MM.1S (cell line): Measurements from ENCODE around the gene DACT3.

Experiments used
- DNase-seq: peaks from one replicate; pipeline ENCODE4 v3.0.0-alpha.2; 2015
- H2AFZ ChIP-seq: fragments of 300-600 bp; sonication (generic); 2 replicates; pipeline ENCODE4 v1.6.0; 2016; ENCODE audit warnings: antibody characterized with exemption, low read length
- H3F3A ChIP-seq: fragments of 300-600 bp; sonication (generic); 2 replicates; pipeline ENCODE4 v1.6.1; 2016; ENCODE audit warnings: mild to moderate bottlenecking, antibody characterized with exemption, low read length, moderate library complexity, mixed read lengths; ENCODE audit not compliant: insufficient read depth
- H3K27ac ChIP-seq: fragments of 300-600 bp; sonication (generic); 2 replicates; pipeline ENCODE4 v1.5.1; 2016; ENCODE audit warnings: mild to moderate bottlenecking, low read length
- H3K27me3 ChIP-seq: fragments of 300-600 bp; sonication (generic); replicated peaks from 2 replicates; pipeline ENCODE4 v1.6.0; 2016; ENCODE audit warnings: low read length; ENCODE audit not compliant: insufficient read depth
- H3K36me3 ChIP-seq: fragments of 300-600 bp; sonication (generic); replicated peaks from 2 replicates; pipeline ENCODE4 v1.6.1; 2016; ENCODE audit warnings: mild to moderate bottlenecking, low read length, mixed read lengths; ENCODE audit not compliant: insufficient read depth
- H3K4me1 ChIP-seq: fragments of 300-600 bp; sonication (generic); 2 replicates; pipeline ENCODE4 v1.6.1; 2016; ENCODE audit warnings: low read length, mixed read lengths
- H3K4me2 ChIP-seq: fragments of 300-600 bp; sonication (generic); 2 replicates; pipeline ENCODE4 v1.6.0; 2016; ENCODE audit warnings: low read depth, low read length
- H3K4me3 ChIP-seq: fragments of 300-600 bp; sonication (generic); 2 replicates; pipeline ENCODE4 v1.5.1; 2016; ENCODE audit warnings: low read length, mixed read lengths
- H3K79me2 ChIP-seq: fragments of 300-600 bp; sonication (generic); 2 replicates; pipeline ENCODE4 v1.6.1; 2016; ENCODE audit warnings: mixed run types, low read length, mixed read lengths
- H3K9ac ChIP-seq: fragments of 300-600 bp; sonication (generic); 2 replicates; pipeline ENCODE4 v1.6.1; 2016; ENCODE audit warnings: low read length, mixed read lengths
- H3K9me2 ChIP-seq: fragments of 300-600 bp; sonication (generic); replicated peaks from 2 replicates; pipeline ENCODE4 v1.6.1; 2016; ENCODE audit warnings: mild to moderate bottlenecking, low read length, mixed read lengths; ENCODE audit not compliant: insufficient read depth
- H3K9me3 ChIP-seq: fragments of 300-600 bp; sonication (generic); replicated peaks from 2 replicates; pipeline ENCODE4 v1.6.1; 2016; ENCODE audit warnings: mild to moderate bottlenecking, low read length, mixed read lengths; ENCODE audit not compliant: insufficient read depth
- H4K20me1 ChIP-seq: fragments of 300-600 bp; sonication (generic); 2 replicates; pipeline ENCODE4 v1.6.1; 2016; ENCODE audit warnings: mild to moderate bottlenecking, low read length, moderate library complexity, mixed read lengths; ENCODE audit not compliant: insufficient read depth
- EZH2 ChIP-seq: fragments of 300-600 bp; sonication (generic); optimal IDR thresholded peaks from 2 replicates; pipeline ENCODE3; 2017; ENCODE audit warnings: low read depth, mild to moderate bottlenecking, antibody characterized with exemption, low read length, mixed read lengths
- EZH2phosphoT487 ChIP-seq: fragments of 300-600 bp; sonication (generic); IDR thresholded peaks from 2 replicates; pipeline ENCODE4 v1.6.1; 2018; ENCODE audit warnings: antibody characterized with exemption, low read length
- TF ChIP-seq, protein P1 (sequence below): fragments of 300-600 bp; sonication (generic); IDR thresholded peaks from 2 replicates; pipeline ENCODE4 v1.5.1; 2016; ENCODE audit warnings: antibody characterized with exemption, low read length, mixed read lengths

Gene DACT3

DNA sequence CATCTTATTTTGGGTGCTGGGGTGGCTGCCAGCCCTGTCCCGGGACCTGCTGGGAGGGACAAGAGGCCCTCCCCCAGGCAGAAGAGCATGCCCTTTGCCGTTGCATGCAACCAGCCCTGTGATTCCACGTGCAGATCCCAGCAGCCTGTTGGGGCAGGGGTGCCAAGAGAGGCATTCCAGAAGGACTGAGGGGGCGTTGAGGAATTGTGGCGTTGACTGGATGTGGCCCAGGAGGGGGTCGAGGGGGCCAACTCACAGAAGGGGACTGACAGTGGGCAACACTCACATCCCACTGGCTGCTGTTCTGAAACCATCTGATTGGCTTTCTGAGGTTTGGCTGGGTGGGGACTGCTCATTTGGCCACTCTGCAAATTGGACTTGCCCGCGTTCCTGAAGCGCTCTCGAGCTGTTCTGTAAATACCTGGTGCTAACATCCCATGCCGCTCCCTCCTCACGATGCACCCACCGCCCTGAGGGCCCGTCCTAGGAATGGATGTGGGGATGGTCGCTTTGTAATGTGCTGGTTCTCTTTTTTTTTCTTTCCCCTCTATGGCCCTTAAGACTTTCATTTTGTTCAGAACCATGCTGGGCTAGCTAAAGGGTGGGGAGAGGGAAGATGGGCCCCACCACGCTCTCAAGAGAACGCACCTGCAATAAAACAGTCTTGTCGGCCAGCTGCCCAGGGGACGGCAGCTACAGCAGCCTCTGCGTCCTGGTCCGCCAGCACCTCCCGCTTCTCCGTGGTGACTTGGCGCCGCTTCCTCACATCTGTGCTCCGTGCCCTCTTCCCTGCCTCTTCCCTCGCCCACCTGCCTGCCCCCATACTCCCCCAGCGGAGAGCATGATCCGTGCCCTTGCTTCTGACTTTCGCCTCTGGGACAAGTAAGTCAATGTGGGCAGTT, 51.2 kb downstream of the DACT3 start:
- no peak overlapping the region for H3K27ac ChIP-seq
- no peak overlapping the region for H3K4me2 ChIP-seq
- H2AFZ ChIP-seq = no peak overlapping the region
- H3K36me3 ChIP-seq = peaks cover 11% of the 10 kb centered on the region; the same call in 1 of the 2 replicates
- peaks cover 33% of the 10 kb centered on the region for H3K27me3 ChIP-seq
- no peak overlapping the region for H3K9ac ChIP-seq
- H3K79me2 ChIP-seq = peaks cover 15% of the 10 kb centered on the region
- no peaks in the 10 kb centered on the region for H3K9me2 ChIP-seq
- H3F3A ChIP-seq = peaks cover 23% of the 10 kb centered on the region
- no peak for DNase-seq
- peaks cover 44% of the 10 kb centered on the region for H4K20me1 ChIP-seq
- no peaks in the 10 kb centered on the region for H3K9me3 ChIP-seq
- TF ChIP-seq, protein P1, sequence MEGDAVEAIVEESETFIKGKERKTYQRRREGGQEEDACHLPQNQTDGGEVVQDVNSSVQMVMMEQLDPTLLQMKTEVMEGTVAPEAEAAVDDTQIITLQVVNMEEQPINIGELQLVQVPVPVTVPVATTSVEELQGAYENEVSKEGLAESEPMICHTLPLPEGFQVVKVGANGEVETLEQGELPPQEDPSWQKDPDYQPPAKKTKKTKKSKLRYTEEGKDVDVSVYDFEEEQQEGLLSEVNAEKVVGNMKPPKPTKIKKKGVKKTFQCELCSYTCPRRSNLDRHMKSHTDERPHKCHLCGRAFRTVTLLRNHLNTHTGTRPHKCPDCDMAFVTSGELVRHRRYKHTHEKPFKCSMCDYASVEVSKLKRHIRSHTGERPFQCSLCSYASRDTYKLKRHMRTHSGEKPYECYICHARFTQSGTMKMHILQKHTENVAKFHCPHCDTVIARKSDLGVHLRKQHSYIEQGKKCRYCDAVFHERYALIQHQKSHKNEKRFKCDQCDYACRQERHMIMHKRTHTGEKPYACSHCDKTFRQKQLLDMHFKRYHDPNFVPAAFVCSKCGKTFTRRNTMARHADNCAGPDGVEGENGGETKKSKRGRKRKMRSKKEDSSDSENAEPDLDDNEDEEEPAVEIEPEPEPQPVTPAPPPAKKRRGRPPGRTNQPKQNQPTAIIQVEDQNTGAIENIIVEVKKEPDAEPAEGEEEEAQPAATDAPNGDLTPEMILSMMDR = no peak
- TF ChIP-seq EZH2phosphoT487 (no peak), EZH2 (no peak)
- peaks cover 18% of the 10 kb centered on the region for H3K4me1 ChIP-seq
- no peak overlapping the region for H3K4me3 ChIP-seq

DNA sequence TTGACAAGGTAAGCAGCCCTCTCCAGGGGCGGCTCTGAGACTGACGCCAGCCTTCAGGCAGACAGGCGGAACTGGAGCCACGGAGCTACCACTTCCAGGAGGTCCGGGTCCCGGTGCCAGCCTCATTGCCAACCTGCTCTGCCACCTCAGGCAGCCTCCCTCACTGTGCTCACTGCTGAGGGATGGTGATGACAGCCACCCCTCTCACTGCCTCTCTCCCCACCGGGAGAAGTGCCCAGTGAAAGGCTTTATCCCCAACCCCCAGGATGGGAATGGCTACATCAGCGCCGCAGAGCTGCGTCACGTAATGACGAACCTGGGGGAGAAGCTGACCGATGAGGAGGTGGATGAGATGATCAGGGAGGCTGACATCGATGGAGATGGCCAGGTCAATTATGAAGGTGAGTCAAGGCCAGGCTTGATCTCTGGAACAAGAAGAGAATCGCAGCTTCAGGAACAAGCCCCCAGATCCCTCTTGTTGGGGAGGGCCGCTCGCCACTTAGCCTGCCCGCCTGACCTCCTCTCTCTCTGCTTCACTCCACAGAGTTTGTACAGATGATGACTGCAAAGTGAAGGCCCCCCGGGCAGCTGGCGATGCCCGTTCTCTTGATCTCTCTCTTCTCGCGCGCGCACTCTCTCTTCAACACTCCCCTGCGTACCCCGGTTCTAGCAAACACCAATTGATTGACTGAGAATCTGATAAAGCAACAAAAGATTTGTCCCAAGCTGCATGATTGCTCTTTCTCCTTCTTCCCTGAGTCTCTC, 52.2 kb downstream of the DACT3 start:
- Histone ChIP-seq H3K9me2 (no peaks in the 10 kb centered on the region), H4K20me1 (peaks cover 47% of the 10 kb centered on the region), H3K4me1 (peaks cover 18% of the 10 kb centered on the region), H3F3A (peaks cover 23% of the 10 kb centered on the region), H3K4me2 (no peak overlapping the region), H3K27ac (no peak overlapping the region), H3K36me3 (peaks cover 11% of the 10 kb centered on the region; the same call in 1 of the 2 replicates), H3K9ac (no peak overlapping the region), H3K79me2 (peaks cover 25% of the 10 kb centered on the region), H3K27me3 (peaks cover 24% of the 10 kb centered on the region), H3K9me3 (no peaks in the 10 kb centered on the region), H2AFZ (no peak overlapping the region), H3K4me3 (no peak overlapping the region)
- TF ChIP-seq, protein P1 = no peak
- TF ChIP-seq EZH2 = no peak
- TF ChIP-seq EZH2phosphoT487 = no peak
- no peak for DNase-seq

DNA sequence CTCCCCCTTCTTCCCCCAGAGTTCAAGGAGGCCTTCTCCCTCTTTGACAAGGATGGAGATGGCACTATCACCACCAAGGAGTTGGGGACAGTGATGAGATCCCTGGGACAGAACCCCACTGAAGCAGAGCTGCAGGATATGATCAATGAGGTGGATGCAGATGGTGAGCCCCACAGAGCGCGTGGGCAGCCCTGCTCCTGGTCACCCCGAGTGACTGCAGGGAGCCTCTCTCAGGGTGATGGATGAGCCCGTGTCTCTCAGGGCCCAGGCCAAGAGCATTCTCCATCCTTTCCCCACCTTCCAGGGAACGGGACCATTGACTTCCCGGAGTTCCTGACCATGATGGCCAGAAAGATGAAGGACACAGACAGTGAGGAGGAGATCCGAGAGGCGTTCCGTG, 52.8 kb downstream of the DACT3 start:
- no peak for DNase-seq
- H4K20me1 ChIP-seq = peaks cover 52% of the 10 kb centered on the region
- no peak overlapping the region for H2AFZ ChIP-seq
- no peak for TF ChIP-seq EZH2
- no peak for TF ChIP-seq EZH2phosphoT487
- TF ChIP-seq, protein P1 = no peak
- peaks cover 23% of the 10 kb centered on the region for H3F3A ChIP-seq
- no peak overlapping the region for H3K27ac ChIP-seq
- H3K36me3 ChIP-seq = peaks cover 11% of the 10 kb centered on the region; the same call in 1 of the 2 replicates
- H3K4me3 ChIP-seq = no peak overlapping the region
- peaks cover 31% of the 10 kb centered on the region for H3K79me2 ChIP-seq
- no peaks in the 10 kb centered on the region for H3K9me2 ChIP-seq
- H3K9me3 ChIP-seq = no peaks in the 10 kb centered on the region
- no peak overlapping the region for H3K4me2 ChIP-seq
- H3K9ac ChIP-seq = no peak overlapping the region
- peaks cover 23% of the 10 kb centered on the region for H3K4me1 ChIP-seq
- H3K27me3 ChIP-seq = peaks cover 19% of the 10 kb centered on the region
